ENCODE results near the gene UBASH3A.

Gene UBASH3A

GRCh38 chr21:42412636-42412933 lies 8.9 kb downstream of the UBASH3A start:
- no peak for FAIRE-seq

- no peak for FAIRE-seq
Observed at GRCh38 chr21:42413093-42413492, 9.4 kb downstream of the UBASH3A start.

- no peak for FAIRE-seq
Observed at GRCh38 chr21:42413500-42413899, 9.8 kb downstream of the UBASH3A start.

- no peak for FAIRE-seq
Observed at GRCh38 chr21:42414066-42414465, 10.4 kb downstream of the UBASH3A start.

GRCh38 chr21:42414553-42414927 lies 10.8 kb downstream of the UBASH3A start:
- no peak for FAIRE-seq

GRCh38 chr21:42414928-42415769 lies 11.4 kb downstream of the UBASH3A start:
- FAIRE-seq: no peak

- no peak for FAIRE-seq
Observed at GRCh38 chr21:42417533-42417932, 13.8 kb downstream of the UBASH3A start.

GRCh38 chr21:42418886-42419285 lies 15.2 kb downstream of the UBASH3A start:
- FAIRE-seq: no peak

GRCh38 chr21:42419845-42420244 lies 16.1 kb downstream of the UBASH3A start:
- no peak for FAIRE-seq

- FAIRE-seq: no peak
Observed at GRCh38 chr21:42421018-42421793, 17.5 kb downstream of the UBASH3A start.

- no peak for FAIRE-seq
Observed at GRCh38 chr21:42423197-42423675, 19.5 kb downstream of the UBASH3A start.

- FAIRE-seq: no peak
Observed at GRCh38 chr21:42423685-42424084, 20.0 kb downstream of the UBASH3A start.

- no peak for FAIRE-seq
Observed at GRCh38 chr21:42424914-42425541, 21.3 kb downstream of the UBASH3A start.

GRCh38 chr21:42425591-42425990 lies 21.9 kb downstream of the UBASH3A start:
- FAIRE-seq: no peak

GRCh38 chr21:42426424-42426823 lies 22.7 kb downstream of the UBASH3A start:
- no peak for FAIRE-seq

- no peak for FAIRE-seq
Observed at GRCh38 chr21:42426876-42427480, 23.3 kb downstream of the UBASH3A start.

GRCh38 chr21:42427809-42428419 lies 24.2 kb downstream of the UBASH3A start:
- FAIRE-seq: no peak

GRCh38 chr21:42429021-42429420 lies 25.3 kb downstream of the UBASH3A start:
- FAIRE-seq: no peak

GRCh38 chr21:42429856-42430255 lies 26.2 kb downstream of the UBASH3A start:
- FAIRE-seq: no peak

GRCh38 chr21:42430521-42430920 lies 26.8 kb downstream of the UBASH3A start:
- FAIRE-seq: no peak

- no peak for FAIRE-seq
Observed at GRCh38 chr21:42431196-42431595, 27.5 kb downstream of the UBASH3A start.

- no peak for FAIRE-seq
Observed at GRCh38 chr21:42432695-42433094, 29.0 kb downstream of the UBASH3A start.
